Activated CD4-positive, alpha-beta T cell treated with anti-CD3 and anti-CD28 coated beads, Interleukin-2, amount 10 ng/mL, durations not matched to agents 7 days and 5 days (primary cell): ENCODE results near the gene MARCHF6. TPM values are rescaled to one million over a fixed set of nuclear protein-coding genes. Genes with fewer than 3 reads are reported as not detected.
"Not testable (repeated sequence)": the region's sequence is repeated elsewhere in the genome, so short reads cannot be mapped to it uniquely, and the experiment has no call there.

Source experiments
- CTCF ChIA-PET: fragments of 350-600 bp; sonication (Branson Sonifier 250); formaldehyde crosslinking; loops from one replicate; lab custom pipeline; 2021; ENCODE audit warnings: antibody characterized with exemption; lab: Charles Lee
- POLR2A ChIA-PET: fragments of 350-600 bp; sonication (Branson Sonifier 250); formaldehyde crosslinking; loops from one replicate; lab custom pipeline; 2021; ENCODE audit warnings: antibody characterized with exemption; lab: Charles Lee
- DNase-seq: peaks from one replicate; pipeline ENCODE4 v3.0.0-alpha.2; 2020
- H3K27ac Mint-ChIP-seq: one replicate; pipeline ENCODE4 v1.8.0; 2021; ENCODE audit warnings: mild to moderate bottlenecking, moderate library complexity, mixed read lengths
- H3K27me3 Mint-ChIP-seq: one replicate; pipeline ENCODE4 v1.8.0; 2021; ENCODE audit warnings: mixed read lengths
- H3K36me3 Mint-ChIP-seq: one replicate; pipeline ENCODE4 v1.8.0; 2021; ENCODE audit warnings: low read depth, mixed read lengths
- H3K4me1 Mint-ChIP-seq: one replicate; pipeline ENCODE4 v1.8.0; 2021; ENCODE audit warnings: mixed read lengths
- H3K4me3 Mint-ChIP-seq: one replicate; pipeline ENCODE4 v1.8.0; 2021; ENCODE audit warnings: mild to moderate bottlenecking, moderate library complexity, mixed read lengths
- H3K9me3 Mint-ChIP-seq: one replicate; pipeline ENCODE4 v1.8.0; 2021; ENCODE audit warnings: mixed read lengths
- total RNA-seq, 2 experiments: library from RNA; stranded (reverse); gene quantifications; one replicate each; pipeline ENCODE4 v1.2.3, GENCODE V29; 2021

MARCHF6 gene
- total RNA-seq, 2 experiments from 2014 or later = 84.7 to 93.6 TPM

GRCh38 chr5:10366310-10367272 is 13.1 kb downstream of the MARCHF6 start:
- DNase-seq = no peak
- H3K9me3 Mint-ChIP-seq = no peaks in the 10 kb centered on the region
- ChIA-PET CTCF (interaction anchor here (0.7 kb wide), 1 partner anchor 395 kb away, joined by 3 read pairs; the partner anchor contains the start of gene DAP), POLR2A (no interaction called here)
- peaks cover 20% of the 10 kb centered on the region for H3K4me1 Mint-ChIP-seq
- peaks cover 23% of the 10 kb centered on the region for H3K36me3 Mint-ChIP-seq
- H3K4me3 Mint-ChIP-seq = no peak overlapping the region
- no peaks in the 10 kb centered on the region for H3K27me3 Mint-ChIP-seq
- no peak overlapping the region for H3K27ac Mint-ChIP-seq

GRCh38 chr5:10367579-10367978 is 14.1 kb downstream of the MARCHF6 start:
- Mint-ChIP-seq H3K9me3 (no peaks in the 10 kb centered on the region), H3K4me3 (no peak overlapping the region), H3K27ac (no peak overlapping the region), H3K36me3 (peaks cover 20% of the 10 kb centered on the region), H3K4me1 (peaks cover 20% of the 10 kb centered on the region), H3K27me3 (no peaks in the 10 kb centered on the region)
- no peak for DNase-seq
- CTCF ChIA-PET = interaction anchor here (1.0 to 1.7 kb wide), 4 partner anchors 9 to 63 kb away, joined by 3 to 4 read pairs (median 4); partner anchors contain the start of gene MARCHF6
- POLR2A ChIA-PET = no interaction called here

GRCh38 chr5:10370931-10371330 is 17.4 kb downstream of the MARCHF6 start:
- ChIA-PET POLR2A (no interaction called here), CTCF (no interaction called here)
- H3K4me1 Mint-ChIP-seq = peaks cover 38% of the 10 kb centered on the region
- H3K9me3 Mint-ChIP-seq = no peaks in the 10 kb centered on the region
- DNase-seq = no peak
- H3K36me3 Mint-ChIP-seq = peaks cover 27% of the 10 kb centered on the region
- no peak overlapping the region for H3K27ac Mint-ChIP-seq
- no peak overlapping the region for H3K4me3 Mint-ChIP-seq
- H3K27me3 Mint-ChIP-seq = no peaks in the 10 kb centered on the region

GRCh38 chr5:10371369-10371768 is 17.9 kb downstream of the MARCHF6 start:
- CTCF ChIA-PET = interaction anchor here (0.8 kb wide), 1 partner anchor 22 kb away, joined by 3 read pairs; no protein-coding TSS in a partner anchor
- H3K27ac Mint-ChIP-seq, H3K27me3 Mint-ChIP-seq, H3K4me3 Mint-ChIP-seq, POLR2A ChIA-PET, H3K9me3 Mint-ChIP-seq, DNase-seq: not testable (repeated sequence)
- H3K4me1 Mint-ChIP-seq = peaks cover 42% of the 10 kb centered on the region
- H3K36me3 Mint-ChIP-seq = peaks cover 29% of the 10 kb centered on the region

GRCh38 chr5:10372726-10373709 is 19.5 kb downstream of the MARCHF6 start:
- Mint-ChIP-seq H3K9me3 (no peaks in the 10 kb centered on the region), H3K36me3 (peaks cover 36% of the 10 kb centered on the region), H3K4me1 (peaks cover 51% of the 10 kb centered on the region), H3K27me3 (no peaks in the 10 kb centered on the region), H3K4me3 (no peak overlapping the region), H3K27ac (no peak overlapping the region)
- ChIA-PET POLR2A (no interaction called here), CTCF (no interaction called here)
- DNase-seq = no peak

GRCh38 chr5:10374046-10375022 is 20.8 kb downstream of the MARCHF6 start:
- H3K27ac Mint-ChIP-seq = peak overlapping the region; percentile 36
- no peak for DNase-seq
- ChIA-PET POLR2A (no interaction called here), CTCF (no interaction called here)
- H3K9me3 Mint-ChIP-seq = no peaks in the 10 kb centered on the region
- no peak overlapping the region for H3K4me3 Mint-ChIP-seq
- no peaks in the 10 kb centered on the region for H3K27me3 Mint-ChIP-seq
- H3K36me3 Mint-ChIP-seq = peaks cover 35% of the 10 kb centered on the region
- H3K4me1 Mint-ChIP-seq = peaks cover 49% of the 10 kb centered on the region

GRCh38 chr5:10375146-10375545 is 21.7 kb downstream of the MARCHF6 start:
- peaks cover 31% of the 10 kb centered on the region for H3K36me3 Mint-ChIP-seq
- H3K27me3 Mint-ChIP-seq, CTCF ChIA-PET, DNase-seq, H3K27ac Mint-ChIP-seq, H3K4me3 Mint-ChIP-seq, H3K9me3 Mint-ChIP-seq, POLR2A ChIA-PET: not testable (repeated sequence)
- peaks cover 49% of the 10 kb centered on the region for H3K4me1 Mint-ChIP-seq

- no peak overlapping the region for H3K27ac Mint-ChIP-seq
- H3K4me3 Mint-ChIP-seq = no peak overlapping the region
- DNase-seq = no peak
- ChIA-PET CTCF (interaction anchor here (0.5 kb wide), 1 partner anchor 41 kb away, joined by 3 read pairs; no protein-coding TSS in a partner anchor), POLR2A (no interaction called here)
- no peaks in the 10 kb centered on the region for H3K9me3 Mint-ChIP-seq
- H3K27me3 Mint-ChIP-seq = no peaks in the 10 kb centered on the region
- H3K4me1 Mint-ChIP-seq = peaks cover 42% of the 10 kb centered on the region
- H3K36me3 Mint-ChIP-seq = peaks cover 30% of the 10 kb centered on the region
Observed at GRCh38 chr5:10376544-10376943, 23.0 kb downstream of the MARCHF6 start.

GRCh38 chr5:10377081-10377480 is 23.6 kb downstream of the MARCHF6 start:
- POLR2A ChIA-PET = no interaction called here

GRCh38 chr5:10381803-10382202 is 28.3 kb downstream of the MARCHF6 start:
- Mint-ChIP-seq H3K4me3 (no peak overlapping the region), H3K9me3 (no peaks in the 10 kb centered on the region), H3K4me1 (peaks cover 12% of the 10 kb centered on the region), H3K27me3 (no peaks in the 10 kb centered on the region), H3K27ac (no peak overlapping the region), H3K36me3 (peaks cover 34% of the 10 kb centered on the region)
- ChIA-PET CTCF (interaction anchor here (0.7 kb wide), 1 partner anchor 12 kb away, joined by 3 read pairs; no protein-coding TSS in a partner anchor), POLR2A (no interaction called here)
- no peak for DNase-seq

More at GRCh38 chr5:10377081-10377480, 23.6 kb downstream of the MARCHF6 start:
- CTCF ChIA-PET = interaction anchor here (0.5 kb wide), 1 partner anchor 41 kb away, joined by 3 read pairs; no protein-coding TSS in a partner anchor
- no peaks in the 10 kb centered on the region for H3K27me3 Mint-ChIP-seq
- peak overlapping the region; percentile 37 for H3K27ac Mint-ChIP-seq
- peaks cover 42% of the 10 kb centered on the region for H3K4me1 Mint-ChIP-seq
- no peak for DNase-seq
- H3K4me3 Mint-ChIP-seq = no peak overlapping the region
- peaks cover 34% of the 10 kb centered on the region for H3K36me3 Mint-ChIP-seq
- no peaks in the 10 kb centered on the region for H3K9me3 Mint-ChIP-seq

- DNase-seq = no peak
- H3K27ac Mint-ChIP-seq = no peak overlapping the region
- no peaks in the 10 kb centered on the region for H3K9me3 Mint-ChIP-seq
- H3K27me3 Mint-ChIP-seq = no peaks in the 10 kb centered on the region
- POLR2A ChIA-PET = no interaction called here
- H3K4me3 Mint-ChIP-seq = no peak overlapping the region
- no peaks in the 10 kb centered on the region for H3K4me1 Mint-ChIP-seq
- CTCF ChIA-PET = no interaction called here
- H3K36me3 Mint-ChIP-seq = peaks cover 30% of the 10 kb centered on the region
Observed at GRCh38 chr5:10384483-10384882, 31.0 kb downstream of the MARCHF6 start.
